RWPE2 (cell line): ENCODE data around the gene RAX2.
"Not testable (repeated sequence)": the region's sequence is repeated elsewhere in the genome, so short reads cannot be mapped to it uniquely, and the experiment has no call there.

Experiments
- ATAC-seq: fragments of 200-7000 bp; cut with Tn5 transposase; 3 replicates; pipeline ENCODE4 v1.9.1; 2021; ENCODE audit warnings: low read depth
- DNase-seq: peaks from one replicate; pipeline ENCODE4 v3.0.0-alpha.2; 2020; ENCODE audit warnings: low spot score
- H3K27ac ChIP-seq: fragments of 450-650 bp; 2 replicates; pipeline ENCODE4 v1.5.1; 2017; ENCODE audit warnings: mild to moderate bottlenecking; ENCODE audit not compliant: poor library complexity, severe bottlenecking
- H3K27me3 ChIP-seq: fragments of 250-450 bp; sonication (Bioruptor Pico); 2 replicates; pipeline ENCODE4 v1.5.1; 2021; ENCODE audit warnings: mild to moderate bottlenecking, moderate library complexity; ENCODE audit not compliant: insufficient read depth, poor library complexity, severe bottlenecking
- H3K36me3 ChIP-seq: fragments of 250-450 bp; sonication (Bioruptor Pico); 2 replicates; pipeline ENCODE4 v1.5.1; 2020; ENCODE audit warnings: low read depth, mild to moderate bottlenecking, moderate library complexity
- H3K4me1 ChIP-seq: fragments of 250-450 bp; sonication (Bioruptor Pico); 2 replicates; pipeline ENCODE4 v1.5.1; 2021; ENCODE audit warnings: mild to moderate bottlenecking, moderate library complexity; ENCODE audit not compliant: insufficient read depth, poor library complexity, severe bottlenecking
- H3K4me3 ChIP-seq: fragments of 250-450 bp; sonication (Bioruptor Pico); 2 replicates; pipeline ENCODE4 v1.5.1; 2021; ENCODE audit warnings: mild to moderate bottlenecking, moderate library complexity; ENCODE audit not compliant: severe bottlenecking
- H3K9me3 ChIP-seq: fragments of 250-450 bp; sonication (Bioruptor Pico); 2 replicates; pipeline ENCODE4 v1.5.1; 2021; ENCODE audit warnings: mild to moderate bottlenecking, moderate library complexity; ENCODE audit not compliant: severe bottlenecking
- TF ChIP-seq, protein P1 (sequence below): fragments of 450-650 bp; IDR thresholded peaks from one replicate; pipeline ENCODE4 v1.5.1; 2017; ENCODE audit warnings: mild to moderate bottlenecking, moderate library complexity; ENCODE audit not compliant: poor library complexity, severe bottlenecking

Gene RAX2

DNA sequence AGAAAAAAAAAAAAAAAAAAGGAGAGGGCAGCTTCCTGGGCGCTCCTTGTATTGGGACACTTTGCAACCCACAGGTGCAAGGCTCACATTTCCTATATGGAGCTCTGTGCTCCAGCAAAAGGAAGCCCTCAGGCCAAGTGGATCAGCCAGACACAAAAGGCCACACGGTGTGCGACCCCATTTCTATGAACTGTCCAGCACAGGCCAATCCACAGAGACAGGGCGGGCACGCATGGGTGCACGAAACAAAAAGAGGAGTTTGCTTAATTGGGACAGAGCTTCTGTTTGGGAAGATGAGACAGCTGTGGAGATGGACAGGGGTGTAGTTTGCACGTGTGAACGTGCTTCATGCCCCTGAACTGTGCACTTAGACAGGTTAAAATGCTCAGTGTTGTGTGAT, 45.7 kb upstream of the RAX2 start:
- Histone ChIP-seq H3K36me3 (no peaks in the 10 kb centered on the region), H3K4me3 (no peak overlapping the region), H3K27ac (no peak overlapping the region), H3K4me1 (no peaks in the 10 kb centered on the region), H3K27me3 (no peaks in the 10 kb centered on the region), H3K9me3 (no peaks in the 10 kb centered on the region)
- TF ChIP-seq, protein P1, sequence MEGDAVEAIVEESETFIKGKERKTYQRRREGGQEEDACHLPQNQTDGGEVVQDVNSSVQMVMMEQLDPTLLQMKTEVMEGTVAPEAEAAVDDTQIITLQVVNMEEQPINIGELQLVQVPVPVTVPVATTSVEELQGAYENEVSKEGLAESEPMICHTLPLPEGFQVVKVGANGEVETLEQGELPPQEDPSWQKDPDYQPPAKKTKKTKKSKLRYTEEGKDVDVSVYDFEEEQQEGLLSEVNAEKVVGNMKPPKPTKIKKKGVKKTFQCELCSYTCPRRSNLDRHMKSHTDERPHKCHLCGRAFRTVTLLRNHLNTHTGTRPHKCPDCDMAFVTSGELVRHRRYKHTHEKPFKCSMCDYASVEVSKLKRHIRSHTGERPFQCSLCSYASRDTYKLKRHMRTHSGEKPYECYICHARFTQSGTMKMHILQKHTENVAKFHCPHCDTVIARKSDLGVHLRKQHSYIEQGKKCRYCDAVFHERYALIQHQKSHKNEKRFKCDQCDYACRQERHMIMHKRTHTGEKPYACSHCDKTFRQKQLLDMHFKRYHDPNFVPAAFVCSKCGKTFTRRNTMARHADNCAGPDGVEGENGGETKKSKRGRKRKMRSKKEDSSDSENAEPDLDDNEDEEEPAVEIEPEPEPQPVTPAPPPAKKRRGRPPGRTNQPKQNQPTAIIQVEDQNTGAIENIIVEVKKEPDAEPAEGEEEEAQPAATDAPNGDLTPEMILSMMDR, result no peak
- no peak for DNase-seq
- ATAC-seq, result no peak

DNA sequence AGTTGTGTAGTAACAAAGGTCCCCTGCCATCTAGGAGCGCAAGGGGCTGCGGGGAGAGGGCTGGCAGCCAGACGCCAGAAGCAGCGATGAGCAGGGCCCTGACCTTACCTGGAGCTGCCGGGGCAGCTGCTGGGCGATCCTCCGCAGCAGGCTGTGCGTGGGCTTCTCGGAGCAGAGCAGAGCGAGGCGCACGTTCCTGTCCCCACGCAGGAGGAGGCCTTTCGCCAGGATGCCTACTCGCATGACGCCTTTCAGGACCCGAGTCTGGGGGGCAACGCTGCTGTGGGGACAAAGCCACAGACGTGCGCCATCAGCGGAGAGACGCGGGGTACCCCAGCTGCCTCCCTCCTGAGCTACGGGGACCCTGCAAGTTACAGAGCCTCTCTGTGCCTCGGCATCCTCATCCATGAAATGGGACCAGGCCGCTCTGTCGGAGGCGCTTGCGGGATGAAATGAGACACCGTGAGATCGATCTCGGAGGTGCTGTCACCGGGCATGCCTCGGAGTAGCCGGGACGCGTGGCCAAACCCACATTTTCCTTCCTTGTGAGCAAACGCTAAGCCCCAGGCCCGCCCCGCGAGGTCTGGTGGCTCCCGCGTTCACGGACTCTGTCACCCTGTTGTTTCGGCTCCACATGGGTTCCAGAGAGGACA, 44.7 kb upstream of the RAX2 start:
- H3K27ac ChIP-seq, result no peak overlapping the region
- TF ChIP-seq, protein P1, result no peak
- no peaks in the 10 kb centered on the region for H3K36me3 ChIP-seq
- H3K4me1 ChIP-seq, result no peaks in the 10 kb centered on the region
- DNase-seq, result no peak
- no peaks in the 10 kb centered on the region for H3K27me3 ChIP-seq
- no peak overlapping the region for H3K4me3 ChIP-seq
- no peaks in the 10 kb centered on the region for H3K9me3 ChIP-seq
- ATAC-seq, result no peak

DNA sequence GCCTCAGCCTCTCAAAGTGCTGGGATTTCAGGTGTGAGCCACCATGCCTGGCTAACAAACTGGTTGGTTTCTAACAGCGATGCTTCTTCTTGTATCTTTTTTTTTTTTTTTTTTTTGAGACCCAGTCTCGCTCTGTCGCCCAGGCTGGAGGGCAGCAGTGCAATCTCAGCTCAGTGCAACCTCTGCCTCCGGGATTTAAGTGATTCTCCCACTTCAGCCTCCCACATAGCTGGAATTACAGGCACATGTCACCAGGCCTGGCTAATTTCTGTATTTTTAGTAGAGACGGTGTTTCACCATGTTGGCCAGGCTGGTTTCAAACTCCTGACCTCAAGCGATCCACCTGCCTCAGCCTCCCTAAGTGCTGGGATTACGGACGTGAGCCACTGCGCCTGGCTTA, 44.1 kb upstream of the RAX2 start:
- not testable (repeated sequence) for H3K27ac ChIP-seq, H3K4me1 ChIP-seq, H3K9me3 ChIP-seq, DNase-seq, H3K4me3 ChIP-seq, H3K27me3 ChIP-seq, H3K36me3 ChIP-seq, ATAC-seq

DNA sequence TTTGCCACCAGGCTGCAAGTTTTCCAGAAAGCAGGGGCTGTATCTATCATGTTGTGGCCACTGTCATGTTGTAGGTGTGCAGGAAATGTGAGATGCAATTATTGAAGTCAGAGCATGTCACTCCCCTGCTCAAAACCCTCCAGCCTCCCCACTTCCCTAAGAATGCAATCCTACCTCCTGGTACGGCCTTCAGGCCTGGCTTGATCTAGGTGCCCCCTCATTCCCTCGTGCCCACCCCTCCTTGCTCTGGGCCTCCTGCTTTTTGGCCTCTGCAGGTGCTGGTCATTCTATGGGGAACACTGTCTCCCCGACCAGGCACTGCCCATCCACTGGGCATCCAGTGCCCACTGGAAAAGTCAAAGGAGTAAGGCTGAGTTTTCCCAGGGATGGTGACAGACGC, 42.6 kb upstream of the RAX2 start:
- Histone ChIP-seq H3K9me3 (no peaks in the 10 kb centered on the region), H3K27me3 (no peaks in the 10 kb centered on the region), H3K4me1 (no peaks in the 10 kb centered on the region), H3K27ac (no peak overlapping the region), H3K4me3 (no peak overlapping the region), H3K36me3 (no peaks in the 10 kb centered on the region)
- DNase-seq, result no peak
- no peak for ATAC-seq
- TF ChIP-seq, protein P1, result no peak

DNA sequence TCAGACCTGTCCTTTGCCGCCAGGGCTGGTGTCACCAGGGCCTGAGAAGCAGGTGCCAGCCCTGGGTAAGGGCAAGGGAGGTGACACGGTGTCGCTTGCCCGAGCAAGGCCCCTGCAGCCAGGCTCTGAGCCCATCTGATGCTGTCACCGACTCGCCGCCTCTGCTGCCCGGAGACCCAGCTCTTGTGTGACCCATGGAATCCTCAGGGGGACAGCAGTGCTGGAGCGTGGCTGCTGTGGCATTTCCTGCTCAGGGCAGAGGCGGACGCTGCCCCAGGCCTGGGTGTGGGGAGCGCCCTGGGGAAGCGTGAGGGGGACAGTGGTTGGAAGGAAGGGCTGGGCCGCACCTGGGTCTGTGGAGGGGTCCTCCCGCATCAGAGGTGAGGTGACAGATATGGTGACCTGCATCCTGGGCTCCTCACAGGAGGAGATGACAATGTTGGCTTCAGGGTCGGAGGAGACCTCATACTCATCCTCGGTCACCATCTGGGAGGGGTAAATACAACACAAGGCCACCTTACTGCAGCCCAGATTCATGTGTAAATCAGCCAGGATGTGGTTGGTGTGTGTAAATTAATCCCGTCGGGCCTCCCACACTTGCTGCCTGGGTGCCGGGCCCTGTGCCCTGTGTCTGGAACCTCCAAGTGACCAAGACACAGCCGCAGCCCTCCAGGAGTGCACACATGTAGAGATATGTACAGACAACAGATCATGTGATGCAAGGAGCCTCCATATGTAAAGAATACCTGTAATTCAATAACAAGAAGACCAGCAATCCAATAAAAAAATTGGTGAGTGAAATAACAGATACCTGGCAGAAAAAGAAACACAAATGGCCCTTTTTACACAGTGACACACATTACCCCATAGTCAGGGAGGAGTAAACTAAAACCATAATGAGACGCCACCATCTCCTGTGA, 41.7 kb upstream of the RAX2 start:
- Histone ChIP-seq H3K27ac (no peak overlapping the region), H3K4me3 (no peak overlapping the region), H3K4me1 (no peaks in the 10 kb centered on the region), H3K27me3 (no peaks in the 10 kb centered on the region), H3K9me3 (no peaks in the 10 kb centered on the region), H3K36me3 (no peaks in the 10 kb centered on the region)
- DNase-seq, result no peak
- ATAC-seq, result no peak
- TF ChIP-seq, protein P1, result no peak
